Muscle layer of colon (tissue), 2 donors: ENCODE data around the gene ECSIT.

Experiments used
- H3K27ac ChIP-seq: one replicate; pipeline ENCODE4 v1.7.0; 2013; ENCODE audit warnings: low read depth, mild to moderate bottlenecking, low read length, moderate library complexity
- H3K27me3 ChIP-seq, 2 donors: one replicate each; pipeline ENCODE4 v1.7.0; 2013; ENCODE audit warnings: low read length in 2 of 2, mild to moderate bottlenecking in 2 of 2; ENCODE audit not compliant: insufficient read depth in 2 of 2, control insufficient read depth in 1 of 2
- H3K36me3 ChIP-seq: one replicate; pipeline ENCODE4 v1.7.0; 2013; ENCODE audit warnings: mild to moderate bottlenecking, low read length; ENCODE audit not compliant: insufficient read depth
- H3K4me1 ChIP-seq: one replicate; pipeline ENCODE4 v1.7.0; 2013; ENCODE audit warnings: mild to moderate bottlenecking, low read length; ENCODE audit not compliant: insufficient read depth
- H3K4me3 ChIP-seq, 2 donors: one replicate each; pipeline ENCODE4 v1.7.0; 2013; ENCODE audit warnings: low read length in 2 of 2, low read depth in 1 of 2, mild to moderate bottlenecking in 1 of 2, moderate library complexity in 1 of 2
- H3K9ac ChIP-seq: one replicate; pipeline ENCODE4 v1.7.0; 2013; ENCODE audit warnings: low read length
- H3K9me3 ChIP-seq: one replicate; pipeline ENCODE4 v1.7.0; 2013; ENCODE audit warnings: mild to moderate bottlenecking, low read length
- donor health status: abdominal sarcoma.
- donor health status: Adenocarcinoma of cecum.

The ECSIT gene

GRCh38 chr19:11560404-11561051 lies 31.6 kb upstream of the ECSIT start:
- Histone ChIP-seq H3K4me1 (peaks cover 23% of the 10 kb centered on the region), H3K9ac (no peak overlapping the region), H3K27ac (no peak overlapping the region), H3K9me3 (no peaks in the 10 kb centered on the region), H3K36me3 (peaks cover 3% of the 10 kb centered on the region), H3K27me3 (no peaks in the 10 kb centered on the region), H3K4me3 (no peak overlapping the region)

DNA sequence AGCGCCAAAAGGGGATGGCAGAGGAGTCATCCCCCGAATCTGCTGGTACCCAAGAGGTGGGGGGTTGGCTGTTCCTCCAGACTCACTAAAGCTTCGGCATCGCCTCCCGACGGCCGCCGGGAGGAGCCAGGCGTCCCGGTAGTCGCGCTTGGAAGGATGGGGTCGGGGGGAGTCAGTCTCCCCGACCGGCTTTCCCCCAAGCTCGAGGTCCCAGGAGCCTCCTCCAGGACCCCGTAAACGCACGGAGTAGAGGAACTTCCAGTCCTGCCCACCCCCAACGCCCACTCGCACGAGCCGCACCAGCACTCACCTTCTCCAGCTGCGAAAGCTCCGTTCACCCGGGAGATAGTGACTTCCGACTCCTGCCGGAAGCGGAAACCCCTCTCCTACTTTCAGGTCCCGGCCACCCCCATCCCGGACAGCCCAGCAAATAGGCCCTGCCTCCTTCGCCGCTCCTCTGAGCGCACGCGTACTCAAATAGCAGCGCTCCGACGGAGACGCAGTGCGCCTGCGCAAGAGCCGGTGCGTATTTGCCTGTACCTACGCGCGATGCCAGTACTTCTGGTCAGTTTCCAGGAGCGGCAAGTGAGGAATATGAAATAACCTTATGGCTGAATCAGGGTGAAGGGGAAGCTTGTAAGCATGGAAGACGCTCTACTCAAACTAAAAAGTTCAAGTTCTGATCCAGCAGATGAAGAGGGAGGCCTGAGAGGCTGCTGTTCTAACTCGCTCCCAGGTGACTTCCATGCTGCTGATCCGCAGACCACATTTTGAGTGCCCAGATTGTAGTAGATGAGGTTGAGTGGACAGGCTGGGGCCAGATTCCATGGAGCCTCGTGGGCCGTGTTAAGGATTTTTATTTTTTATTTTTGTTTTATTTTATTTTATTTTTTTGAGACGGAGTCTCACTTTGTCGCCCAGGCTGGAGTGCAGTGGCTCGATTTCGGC lies 30.2 kb upstream of the ECSIT start, which contains the start of gene ELOF1:
Gene ELOF1, minus strand, starts transcription at position 350 of the 948 bp plus-strand sequence. CDS start 4,883 bp downstream, outside the sequence.
- Histone ChIP-seq H3K36me3 (peaks cover 10% of the 10 kb centered on the region), H3K27me3 (no peaks in the 10 kb centered on the region), H3K9ac (peak within 1 kb of the TSS; percentile 81), H3K4me3 (peak within 1 kb of the TSS; percentile 94 to 98), H3K9me3 (no peaks in the 10 kb centered on the region), H3K27ac (peak within 1 kb of the TSS; percentile 20), H3K4me1 (peaks cover 23% of the 10 kb centered on the region)

- Histone ChIP-seq H3K9me3 (no peaks in the 10 kb centered on the region), H3K27ac (no peak overlapping the region), H3K4me3 (no peak overlapping the region), H3K36me3 (peaks cover 28% of the 10 kb centered on the region), H3K27me3 (no peaks in the 10 kb centered on the region), H3K9ac (no peak overlapping the region), H3K4me1 (peaks cover 31% of the 10 kb centered on the region)
Observed at GRCh38 chr19:11556634-11557420, 27.9 kb upstream of the ECSIT start.

GRCh38 chr19:11555246-11555645 lies 26.3 kb upstream of the ECSIT start:
- no peaks in the 10 kb centered on the region for H3K27me3 ChIP-seq
- H3K9me3 ChIP-seq, result no peaks in the 10 kb centered on the region
- H3K9ac ChIP-seq, result no peak overlapping the region
- H3K27ac ChIP-seq, result no peak overlapping the region
- H3K4me1 ChIP-seq, result peaks cover 37% of the 10 kb centered on the region
- H3K36me3 ChIP-seq, result peaks cover 32% of the 10 kb centered on the region
- H3K4me3 ChIP-seq, result no peak overlapping the region

DNA sequence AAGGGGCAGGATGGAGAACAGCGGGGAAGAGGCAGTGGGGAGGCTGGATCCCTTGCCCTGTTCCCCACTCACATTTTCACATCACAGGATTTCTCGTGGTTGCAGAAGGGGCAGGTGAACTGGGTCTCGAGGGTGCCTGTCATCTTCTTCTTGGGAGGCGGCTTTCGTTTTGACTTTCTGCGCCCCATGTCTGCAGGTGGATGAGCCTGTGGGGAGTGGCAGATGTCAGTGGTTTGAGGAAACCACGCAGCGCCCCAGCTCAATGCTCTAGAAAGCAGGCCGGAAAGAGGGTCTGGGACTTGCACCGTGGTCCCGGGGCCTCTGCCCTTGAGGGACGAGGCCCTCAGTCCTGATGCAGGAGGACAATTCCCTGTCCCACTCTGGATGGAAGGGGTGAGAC lies 25.2 kb upstream of the ECSIT start:
- H3K4me3 ChIP-seq, result no peak overlapping the region
- H3K9ac ChIP-seq, result no peak overlapping the region
- H3K9me3 ChIP-seq, result no peaks in the 10 kb centered on the region
- no peak overlapping the region for H3K27ac ChIP-seq
- H3K27me3 ChIP-seq, result no peaks in the 10 kb centered on the region
- peaks cover 43% of the 10 kb centered on the region for H3K36me3 ChIP-seq
- H3K4me1 ChIP-seq, result peaks cover 45% of the 10 kb centered on the region

- H3K4me1 ChIP-seq, result peaks cover 37% of the 10 kb centered on the region
- H3K36me3 ChIP-seq, result peaks cover 50% of the 10 kb centered on the region
- no peak overlapping the region for H3K4me3 ChIP-seq
- peak overlapping the region; percentile 4 for H3K9ac ChIP-seq
- peak overlapping the region; percentile 95 for H3K27ac ChIP-seq
- H3K9me3 ChIP-seq, result no peaks in the 10 kb centered on the region
- no peaks in the 10 kb centered on the region for H3K27me3 ChIP-seq
Observed at GRCh38 chr19:11552666-11553372, 23.9 kb upstream of the ECSIT start.

GRCh38 chr19:11551603-11552235 lies 22.8 kb upstream of the ECSIT start:
- H3K9me3 ChIP-seq, result no peaks in the 10 kb centered on the region
- peak overlapping the region; percentile 57 for H3K9ac ChIP-seq
- H3K36me3 ChIP-seq, result peaks cover 56% of the 10 kb centered on the region
- H3K4me1 ChIP-seq, result peaks cover 34% of the 10 kb centered on the region
- no peak overlapping the region for H3K4me3 ChIP-seq
- no peaks in the 10 kb centered on the region for H3K27me3 ChIP-seq
- H3K27ac ChIP-seq, result peak overlapping the region; percentile 95

DNA sequence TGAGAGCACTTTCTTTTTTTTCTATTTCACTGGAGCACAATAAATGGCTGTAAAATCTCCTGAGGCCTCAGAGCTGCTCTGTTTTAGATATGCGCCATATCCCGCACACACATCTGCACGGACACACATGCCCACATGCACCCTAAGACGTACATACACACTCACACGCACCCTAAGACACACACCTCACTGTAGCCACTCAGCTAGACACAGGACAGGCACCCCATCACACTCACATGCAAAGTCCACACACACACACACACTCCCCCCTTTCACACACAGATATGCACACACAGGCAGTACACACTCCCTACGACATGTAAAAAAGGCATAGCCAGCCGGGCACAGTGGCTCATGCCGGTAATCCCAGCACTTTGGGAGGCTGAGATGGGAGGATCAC lies 21.3 kb upstream of the ECSIT start:
- peaks cover 64% of the 10 kb centered on the region for H3K36me3 ChIP-seq
- peak overlapping the region; percentile 42 for H3K27ac ChIP-seq

GRCh38 chr19:11549386-11549953 lies 20.5 kb upstream of the ECSIT start:
- Histone ChIP-seq H3K36me3 (peaks cover 67% of the 10 kb centered on the region), H3K27ac (peak overlapping the region; percentile 42)

More for the DNA sequence above, 21.3 kb upstream of the ECSIT start:
- Histone ChIP-seq H3K27me3 (no peaks in the 10 kb centered on the region), H3K4me1 (peaks cover 40% of the 10 kb centered on the region), H3K9me3 (no peaks in the 10 kb centered on the region), H3K9ac (no peak overlapping the region), H3K4me3 (no peak overlapping the region)

More at GRCh38 chr19:11549386-11549953, 20.5 kb upstream of the ECSIT start:
- Histone ChIP-seq H3K4me3 (no peak overlapping the region), H3K4me1 (peaks cover 40% of the 10 kb centered on the region), H3K9me3 (no peaks in the 10 kb centered on the region), H3K9ac (no peak overlapping the region), H3K27me3 (no peaks in the 10 kb centered on the region)
